Measurements from ENCODE around the gene CIDEA. TPM values are rescaled to one million over a fixed set of nuclear protein-coding genes. Genes with fewer than 3 reads are reported as not detected.

Gene CIDEA
- total RNA-seq, 1 donor from 2014 or later, result not detected

GRCh38 chr18:12274793-12275192, 20.6 kb downstream of the CIDEA start:
- TF ChIP-seq, protein P1, sequence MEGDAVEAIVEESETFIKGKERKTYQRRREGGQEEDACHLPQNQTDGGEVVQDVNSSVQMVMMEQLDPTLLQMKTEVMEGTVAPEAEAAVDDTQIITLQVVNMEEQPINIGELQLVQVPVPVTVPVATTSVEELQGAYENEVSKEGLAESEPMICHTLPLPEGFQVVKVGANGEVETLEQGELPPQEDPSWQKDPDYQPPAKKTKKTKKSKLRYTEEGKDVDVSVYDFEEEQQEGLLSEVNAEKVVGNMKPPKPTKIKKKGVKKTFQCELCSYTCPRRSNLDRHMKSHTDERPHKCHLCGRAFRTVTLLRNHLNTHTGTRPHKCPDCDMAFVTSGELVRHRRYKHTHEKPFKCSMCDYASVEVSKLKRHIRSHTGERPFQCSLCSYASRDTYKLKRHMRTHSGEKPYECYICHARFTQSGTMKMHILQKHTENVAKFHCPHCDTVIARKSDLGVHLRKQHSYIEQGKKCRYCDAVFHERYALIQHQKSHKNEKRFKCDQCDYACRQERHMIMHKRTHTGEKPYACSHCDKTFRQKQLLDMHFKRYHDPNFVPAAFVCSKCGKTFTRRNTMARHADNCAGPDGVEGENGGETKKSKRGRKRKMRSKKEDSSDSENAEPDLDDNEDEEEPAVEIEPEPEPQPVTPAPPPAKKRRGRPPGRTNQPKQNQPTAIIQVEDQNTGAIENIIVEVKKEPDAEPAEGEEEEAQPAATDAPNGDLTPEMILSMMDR (conservative IDR thresholded peaks at IDR 0.05), result no peak
- Mint-ChIP-seq H3K27me3 (no peaks in the 10 kb centered on the region), H3K27ac (no peak overlapping the region), H3K9me3 (no peaks in the 10 kb centered on the region), H3K4me1 (ENCODE audit: unreplicated experiment) (peaks cover 7% of the 10 kb centered on the region), H3K36me3 (no peaks in the 10 kb centered on the region), H3K4me3 (no peak overlapping the region)
- DNase-seq (ENCODE audit: extremely low spot score, unreplicated experiment), result no peak

DNA sequence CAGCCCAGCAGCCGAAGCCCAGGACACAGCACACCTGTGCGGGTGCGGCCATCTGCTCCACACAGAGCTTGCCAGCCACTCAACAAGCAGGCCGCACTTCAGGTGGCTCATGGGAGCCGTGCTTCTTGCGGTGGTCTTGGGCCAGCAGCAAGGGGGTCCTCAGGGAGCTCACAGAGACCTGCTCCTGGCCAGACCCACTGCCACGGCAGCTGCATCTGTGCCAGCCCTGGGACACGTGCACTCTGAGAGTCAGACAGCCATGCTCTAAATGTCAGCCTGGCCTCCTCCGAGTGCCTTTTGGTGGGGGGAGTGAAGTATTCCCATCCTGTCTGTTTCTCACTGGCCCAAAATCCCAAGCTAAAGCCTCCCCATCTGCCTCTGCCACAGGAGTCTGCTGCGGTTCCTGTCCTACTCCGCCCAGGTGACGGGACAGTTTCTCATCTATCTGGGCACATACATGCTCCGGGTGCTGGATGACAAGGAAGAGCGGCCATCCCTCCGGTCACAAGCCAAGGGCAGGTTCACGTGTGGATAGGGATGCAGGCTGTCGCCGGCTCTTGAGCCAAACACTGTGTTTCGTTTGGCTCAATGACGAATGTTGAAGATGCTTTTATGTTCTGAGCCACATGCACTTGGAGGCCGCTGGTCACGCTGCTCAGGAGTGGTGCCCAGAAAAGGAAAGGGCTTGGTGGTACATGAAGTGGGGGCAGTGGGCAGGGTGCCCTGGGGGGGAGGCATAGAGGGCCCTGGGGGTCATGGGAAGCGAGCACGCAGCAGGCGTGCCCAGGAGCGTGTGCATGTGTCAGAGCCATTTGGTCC, 22.8 kb downstream of the CIDEA start:
- DNase-seq (ENCODE audit: extremely low spot score, unreplicated experiment), result no peak
- TF ChIP-seq, protein P1 (conservative IDR thresholded peaks at IDR 0.05), result no peak
- H3K27me3 Mint-ChIP-seq, result no peaks in the 10 kb centered on the region
- H3K36me3 Mint-ChIP-seq, result no peaks in the 10 kb centered on the region
- no peaks in the 10 kb centered on the region for H3K9me3 Mint-ChIP-seq
- H3K27ac Mint-ChIP-seq, result no peak overlapping the region
- H3K4me1 Mint-ChIP-seq (ENCODE audit: unreplicated experiment), result peaks cover 11% of the 10 kb centered on the region
- H3K4me3 Mint-ChIP-seq, result no peak overlapping the region

DNA sequence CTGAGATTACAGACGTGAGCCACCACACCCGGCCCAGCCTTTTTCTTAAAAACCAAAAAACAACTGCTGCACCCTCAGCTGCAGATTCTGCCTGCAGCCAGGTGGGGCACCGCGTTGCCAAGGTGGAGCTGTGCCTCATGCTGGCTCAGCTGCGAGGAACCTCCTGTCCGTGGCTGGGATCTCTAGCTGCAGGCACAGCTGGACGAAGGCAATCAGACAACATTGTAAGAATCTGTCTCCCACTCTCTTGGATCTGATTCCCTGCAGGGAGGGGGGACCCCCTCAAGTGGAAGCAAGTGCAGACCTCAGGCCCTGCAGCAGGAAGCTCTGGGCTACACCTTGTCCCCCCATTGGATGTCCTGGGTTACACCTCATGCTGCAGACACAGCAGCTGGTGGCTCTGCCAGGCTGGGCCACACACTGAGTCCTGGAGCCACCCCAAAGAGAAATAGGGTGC, 24.1 kb downstream of the CIDEA start:
- Mint-ChIP-seq H3K9me3 (no peaks in the 10 kb centered on the region), H3K27ac (no peak overlapping the region), H3K27me3 (peaks cover 3% of the 10 kb centered on the region), H3K4me1 (ENCODE audit: unreplicated experiment) (peaks cover 11% of the 10 kb centered on the region), H3K4me3 (no peak overlapping the region), H3K36me3 (no peaks in the 10 kb centered on the region)
- no peak for DNase-seq (ENCODE audit: extremely low spot score, unreplicated experiment)
- TF ChIP-seq, protein P1 (conservative IDR thresholded peaks at IDR 0.05), result peak; percentile 16

DNA sequence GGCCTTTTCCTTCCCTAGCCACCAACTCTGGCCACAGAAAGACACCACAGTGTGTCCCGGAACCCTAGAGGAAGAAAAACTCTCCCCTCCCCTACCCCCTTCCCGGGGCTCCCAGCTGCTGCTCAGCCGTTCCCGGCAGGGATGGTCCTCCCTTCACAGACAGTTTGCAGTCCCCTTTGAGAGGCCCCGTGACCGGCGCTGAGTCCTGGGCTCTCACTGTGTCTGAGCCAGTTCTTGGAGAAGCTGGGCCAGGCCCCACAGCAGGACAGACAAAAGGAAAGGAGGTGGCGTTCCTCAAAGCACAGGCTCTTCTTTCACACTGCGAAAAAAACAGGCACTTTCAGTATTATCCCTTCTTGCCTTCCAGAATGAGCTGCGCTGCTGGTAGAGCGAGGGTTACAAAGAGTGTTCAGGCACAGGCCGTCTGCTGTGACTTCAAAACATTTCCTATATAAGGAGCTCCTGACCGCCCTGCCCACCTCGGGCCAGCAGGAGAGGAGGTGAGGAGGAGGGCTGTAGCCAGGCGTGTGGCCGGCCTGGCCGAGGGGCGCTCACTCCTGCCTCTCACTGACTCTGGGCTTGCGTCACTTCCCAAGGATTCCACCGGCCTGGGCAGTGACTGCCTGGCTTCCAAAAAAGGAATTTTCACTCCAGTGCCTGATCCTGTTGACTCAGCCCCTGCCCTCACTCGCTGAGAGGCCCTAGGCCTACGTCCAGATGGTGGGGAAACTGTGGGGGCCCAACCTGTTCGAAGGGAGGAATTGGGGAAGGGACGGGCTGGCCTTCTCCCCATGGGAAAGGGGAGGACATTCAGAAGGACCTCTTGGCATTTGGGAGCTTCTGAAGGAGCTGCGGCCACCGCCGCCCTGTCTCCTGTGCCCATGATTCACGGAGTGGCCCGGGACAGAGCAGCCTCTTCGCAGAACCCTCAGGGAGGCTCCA, 24.9 kb downstream of the CIDEA start:
- Mint-ChIP-seq H3K4me3 (peak overlapping the region; percentile 65), H3K9me3 (no peaks in the 10 kb centered on the region), H3K27me3 (peaks cover 4% of the 10 kb centered on the region), H3K36me3 (no peaks in the 10 kb centered on the region), H3K27ac (peak overlapping the region; percentile 70), H3K4me1 (ENCODE audit: unreplicated experiment) (peaks cover 11% of the 10 kb centered on the region)
- DNase-seq (ENCODE audit: extremely low spot score, unreplicated experiment), result no peak
- TF ChIP-seq, protein P1 (conservative IDR thresholded peaks at IDR 0.05), result peak; percentile 39

- Mint-ChIP-seq H3K36me3 (no peaks in the 10 kb centered on the region), H3K9me3 (no peaks in the 10 kb centered on the region), H3K4me3 (peak overlapping the region; percentile 36), H3K27me3 (peaks cover 8% of the 10 kb centered on the region), H3K27ac (peak overlapping the region; percentile 70), H3K4me1 (ENCODE audit: unreplicated experiment) (peaks cover 11% of the 10 kb centered on the region)
- TF ChIP-seq, protein P1 (conservative IDR thresholded peaks at IDR 0.05), result no peak
- DNase-seq (ENCODE audit: extremely low spot score, unreplicated experiment), result no peak
Measured at GRCh38 chr18:12279781-12280531, 25.8 kb downstream of the CIDEA start.

Data from type B pancreatic cell (in vitro differentiated cells).